ENCODE data around the gene ENC1. TPM values are rescaled to one million over a fixed set of nuclear protein-coding genes. Genes with fewer than 3 reads are reported as not detected.

Gene ENC1
- total and polyA plus RNA-seq, 2 of the 4 experiments (the other 2 are of a cell fraction), result 25.6 to 70.8 TPM

GRCh38 chr5:74605759-74606158 lies 34.8 kb downstream of the ENC1 start:
- Histone ChIP-seq H3K4ac (ENCODE audit: low read depth, low read length) (no peak overlapping the region), H4K5ac (ENCODE audit: low read depth, low read length) (no peak overlapping the region), H2BK5ac (ENCODE audit: low read depth, low read length, poor library complexity, severe bottlenecking) (no peak overlapping the region), H3K27ac (ENCODE audit: insufficient read depth, low read length) (no peak overlapping the region), H2BK20ac (ENCODE audit: low read depth, low read length) (no peak overlapping the region), H3K79me1 (ENCODE audit: low read depth in 1 of 2, low read length in 2 of 2) (no peaks in the 10 kb centered on the region), H4K91ac (ENCODE audit: insufficient read depth, low read depth, low read length) (no peak overlapping the region), H3K9me3 (ENCODE audit: control insufficient read depth, insufficient read depth, low read length) (no peaks in the 10 kb centered on the region), H3K9ac (ENCODE audit: low read depth, low read length) (no peak overlapping the region), H3K23ac (ENCODE audit: low read depth, low read length) (no peak overlapping the region), H2AFZ (replicated peaks; ENCODE audit: low read length, poor library complexity) (no peak overlapping the region), H3K9me1 (ENCODE audit: insufficient read depth, low read length) (no peaks in the 10 kb centered on the region), H3K27me3 (ENCODE audit: control insufficient read depth, insufficient read depth, low read length) (no peaks in the 10 kb centered on the region), H2AK9ac (replicated peaks; ENCODE audit: low read depth, low read length, poor library complexity) (no peak overlapping the region), H3K4me2 (ENCODE audit: low read depth, low read length) (no peak overlapping the region), H3K4me3 (ENCODE audit: insufficient read depth, low read depth, low read length) (no peak overlapping the region), H3K56ac (ENCODE audit: extremely low read depth, insufficient read depth, low read length) (no peak overlapping the region), H3K18ac (ENCODE audit: low read depth, low read length) (no peak overlapping the region), H3K4me1 (ENCODE audit: control insufficient read depth, insufficient read depth, low read length) (no peaks in the 10 kb centered on the region), H2BK120ac (ENCODE audit: low read depth, low read length) (no peak overlapping the region), H4K20me1 (ENCODE audit: insufficient read depth, low read length) (no peaks in the 10 kb centered on the region), H3K14ac (replicated peaks; ENCODE audit: low read depth, low read length) (no peak overlapping the region), H4K8ac (ENCODE audit: low read depth in 2 of 2, low read length in 2 of 2) (no peak overlapping the region), H2AK5ac (ENCODE audit: low read depth, low read length) (no peak overlapping the region), H2BK15ac (ENCODE audit: low read depth, low read length) (no peak overlapping the region), H3K36me3 (ENCODE audit: control insufficient read depth, insufficient read depth, low read length) (no peaks in the 10 kb centered on the region)
- dilution Hi-C loops (cut with HindIII; ENCODE audit: low sequenced_read_pairs, unreplicated experiment), result no loop called here
- WGBS, 2 experiments (ENCODE audit: extremely low coverage in 2 of 2, insufficient read length in 1 of 2), result no CpG with 5 or more reads among the region's 4 CpGs
- ChIA-PET POLR2A (ENCODE audit: unreplicated experiment) (no interaction called here), CTCF (interaction anchor here (0.6 kb wide), 1 partner anchor 430 kb away, joined by 3 read pairs; no protein-coding TSS in a partner anchor)
- BruUV-seq (replicated peaks), result no TSS peak
- DNase-seq, result no peak
- intact Hi-C loops (cut with micrococcal nuclease), result no loop called here
- ATAC-seq (ENCODE audit: low read depth), result no peak
- TF ChIP-seq USF2 (IDR thresholded peaks at IDR 0.05; ENCODE audit: low read depth, low read length), result no peak
- in situ Hi-C loops (cut with MboI; ENCODE audit: low sequenced_read_pairs), result no loop called here

Data from IMR-90 (cell line).